HFFc6 (cell line): Measurements from ENCODE around the gene POMGNT2. TPM values are rescaled to one million over a fixed set of nuclear protein-coding genes. Genes with fewer than 3 reads are reported as not detected.
"Not testable (repeated sequence)": the region's sequence is repeated elsewhere in the genome, so short reads cannot be mapped to it uniquely, and the experiment has no call there.

Experiments
- DNase-seq: peaks from one replicate; pipeline ENCODE4 v3.0.0-alpha.2; 2018
- H3K27ac Mint-ChIP-seq: 2 replicates; pipeline ENCODE4 v1.8.0; 2020; ENCODE audit warnings: mild to moderate bottlenecking, mixed read lengths
- H3K27me3 Mint-ChIP-seq: 2 replicates; pipeline ENCODE4 v1.8.0; 2021; ENCODE audit warnings: mild to moderate bottlenecking, moderate library complexity, mixed read lengths; ENCODE audit not compliant: insufficient read depth
- H3K36me3 Mint-ChIP-seq: 2 replicates; pipeline ENCODE4 v1.8.0; 2021; ENCODE audit warnings: low read depth, mixed read lengths
- H3K4me1 Mint-ChIP-seq: 2 replicates; pipeline ENCODE4 v1.8.0; 2020; ENCODE audit warnings: low read depth, mixed read lengths
- H3K4me3 Mint-ChIP-seq: 2 replicates; pipeline ENCODE4 v1.8.0; 2020; ENCODE audit warnings: mild to moderate bottlenecking, moderate library complexity, mixed read lengths
- H3K9me3 Mint-ChIP-seq: 2 replicates; pipeline ENCODE4 v1.8.0; 2020; ENCODE audit warnings: mild to moderate bottlenecking, mixed read lengths
- CTCF ChIP-seq: fragments of 200-600 bp; sonication (generic); IDR thresholded peaks from 2 replicates; pipeline ENCODE4 v1.5.0; 2021; ENCODE audit warnings: antibody characterized with exemption, mild to moderate bottlenecking
- total RNA-seq, 6 experiments: library from RNA; stranded (reverse); fragmentation: NEBNext Ultra II Directional; extraction: Animal tissue kit (Norgen Biotek cat#: 25700); gene quantifications; 2 replicates in 1 of 6; 3 replicates in 5 of 6; pipeline ENCODE4 v1.2.3, GENCODE V29; 2021

Gene POMGNT2
- total RNA-seq, 6 experiments from 2014 or later, result 6.7 to 10.4 (median 8.2) TPM

GRCh38 chr3:43071313-43071893 is 34.5 kb downstream of the POMGNT2 start:
- Mint-ChIP-seq H3K27ac (no peak overlapping the region), H3K9me3 (no peaks in the 10 kb centered on the region), H3K27me3 (peaks cover 8% of the 10 kb centered on the region), H3K4me3 (no peak overlapping the region), H3K4me1 (no peaks in the 10 kb centered on the region), H3K36me3 (no peaks in the 10 kb centered on the region)
- TF ChIP-seq CTCF, result peak; percentile 76
- DNase-seq, result no peak

GRCh38 chr3:43070670-43071069 is 35.2 kb downstream of the POMGNT2 start:
- not testable (repeated sequence) for H3K4me1 Mint-ChIP-seq, H3K27me3 Mint-ChIP-seq, H3K27ac Mint-ChIP-seq, H3K9me3 Mint-ChIP-seq, DNase-seq, H3K4me3 Mint-ChIP-seq, H3K36me3 Mint-ChIP-seq

GRCh38 chr3:43063114-43063513 is 42.8 kb downstream of the POMGNT2 start:
- no peak for DNase-seq
- TF ChIP-seq CTCF, result no peak
- no peak overlapping the region for H3K4me3 Mint-ChIP-seq
- H3K27me3 Mint-ChIP-seq, result peaks cover 19% of the 10 kb centered on the region
- H3K4me1 Mint-ChIP-seq, result no peaks in the 10 kb centered on the region; the same call in 1 of the 2 replicates
- no peak overlapping the region for H3K27ac Mint-ChIP-seq
- no peaks in the 10 kb centered on the region for H3K36me3 Mint-ChIP-seq
- H3K9me3 Mint-ChIP-seq, result no peaks in the 10 kb centered on the region

GRCh38 chr3:43062564-43063040 is 43.3 kb downstream of the POMGNT2 start:
- Mint-ChIP-seq H3K36me3 (no peaks in the 10 kb centered on the region), H3K27me3 (peaks cover 19% of the 10 kb centered on the region), H3K9me3 (no peaks in the 10 kb centered on the region), H3K4me1 (no peaks in the 10 kb centered on the region; the same call in 1 of the 2 replicates), H3K27ac (no peak overlapping the region), H3K4me3 (no peak overlapping the region)
- no peak for DNase-seq
- TF ChIP-seq CTCF, result no peak

GRCh38 chr3:43062040-43062563 is 43.8 kb downstream of the POMGNT2 start:
- Mint-ChIP-seq H3K4me3 (no peak overlapping the region), H3K27me3 (peaks cover 19% of the 10 kb centered on the region), H3K27ac (no peak overlapping the region), H3K4me1 (no peaks in the 10 kb centered on the region; the same call in 1 of the 2 replicates), H3K9me3 (no peaks in the 10 kb centered on the region), H3K36me3 (no peaks in the 10 kb centered on the region)
- TF ChIP-seq CTCF, result no peak
- DNase-seq, result no peak

GRCh38 chr3:43061101-43061895 is 44.6 kb downstream of the POMGNT2 start:
- no peak for TF ChIP-seq CTCF
- Mint-ChIP-seq H3K4me3 (no peak overlapping the region), H3K9me3 (no peaks in the 10 kb centered on the region), H3K4me1 (no peaks in the 10 kb centered on the region; the same call in 1 of the 2 replicates), H3K27me3 (peaks cover 24% of the 10 kb centered on the region), H3K27ac (no peak overlapping the region), H3K36me3 (no peaks in the 10 kb centered on the region)
- no peak for DNase-seq
